ENCODE results near the gene NPAS3.

- TF ChIP-seq, protein P1, sequence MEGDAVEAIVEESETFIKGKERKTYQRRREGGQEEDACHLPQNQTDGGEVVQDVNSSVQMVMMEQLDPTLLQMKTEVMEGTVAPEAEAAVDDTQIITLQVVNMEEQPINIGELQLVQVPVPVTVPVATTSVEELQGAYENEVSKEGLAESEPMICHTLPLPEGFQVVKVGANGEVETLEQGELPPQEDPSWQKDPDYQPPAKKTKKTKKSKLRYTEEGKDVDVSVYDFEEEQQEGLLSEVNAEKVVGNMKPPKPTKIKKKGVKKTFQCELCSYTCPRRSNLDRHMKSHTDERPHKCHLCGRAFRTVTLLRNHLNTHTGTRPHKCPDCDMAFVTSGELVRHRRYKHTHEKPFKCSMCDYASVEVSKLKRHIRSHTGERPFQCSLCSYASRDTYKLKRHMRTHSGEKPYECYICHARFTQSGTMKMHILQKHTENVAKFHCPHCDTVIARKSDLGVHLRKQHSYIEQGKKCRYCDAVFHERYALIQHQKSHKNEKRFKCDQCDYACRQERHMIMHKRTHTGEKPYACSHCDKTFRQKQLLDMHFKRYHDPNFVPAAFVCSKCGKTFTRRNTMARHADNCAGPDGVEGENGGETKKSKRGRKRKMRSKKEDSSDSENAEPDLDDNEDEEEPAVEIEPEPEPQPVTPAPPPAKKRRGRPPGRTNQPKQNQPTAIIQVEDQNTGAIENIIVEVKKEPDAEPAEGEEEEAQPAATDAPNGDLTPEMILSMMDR (IDR thresholded peaks at IDR 0.05; ENCODE audit: low read depth, low read length, missing input control), result no peak
- TF ChIP-seq EGR1 (IDR thresholded peaks at IDR 0.05; ENCODE audit: low read depth in 2 of 2) (no peak), RXRA (IDR thresholded peaks at IDR 0.05) (no peak), GABPA (IDR thresholded peaks at IDR 0.05 in 1 of 2, conservative IDR thresholded peaks at IDR 0.05 in 1 of 2) (no peak), NR2F2 (IDR thresholded peaks at IDR 0.05) (no peak), FOXA1 (IDR thresholded peaks at IDR 0.05) (no peak), JUND (IDR thresholded peaks at IDR 0.05) (no peak), REST (IDR thresholded peaks at IDR 0.05) (no peak), YY1 (IDR thresholded peaks at IDR 0.05) (no peak), RAD21 (IDR thresholded peaks at IDR 0.05) (no peak), SP1 (IDR thresholded peaks at IDR 0.05) (no peak), TAF1 (conservative IDR thresholded peaks at IDR 0.05) (no peak)
- TF ChIP-seq, protein P2, sequence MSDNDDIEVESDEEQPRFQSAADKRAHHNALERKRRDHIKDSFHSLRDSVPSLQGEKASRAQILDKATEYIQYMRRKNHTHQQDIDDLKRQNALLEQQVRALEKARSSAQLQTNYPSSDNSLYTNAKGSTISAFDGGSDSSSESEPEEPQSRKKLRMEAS (IDR thresholded peaks at IDR 0.05), result no peak
- TF ChIP-seq, protein P3, sequence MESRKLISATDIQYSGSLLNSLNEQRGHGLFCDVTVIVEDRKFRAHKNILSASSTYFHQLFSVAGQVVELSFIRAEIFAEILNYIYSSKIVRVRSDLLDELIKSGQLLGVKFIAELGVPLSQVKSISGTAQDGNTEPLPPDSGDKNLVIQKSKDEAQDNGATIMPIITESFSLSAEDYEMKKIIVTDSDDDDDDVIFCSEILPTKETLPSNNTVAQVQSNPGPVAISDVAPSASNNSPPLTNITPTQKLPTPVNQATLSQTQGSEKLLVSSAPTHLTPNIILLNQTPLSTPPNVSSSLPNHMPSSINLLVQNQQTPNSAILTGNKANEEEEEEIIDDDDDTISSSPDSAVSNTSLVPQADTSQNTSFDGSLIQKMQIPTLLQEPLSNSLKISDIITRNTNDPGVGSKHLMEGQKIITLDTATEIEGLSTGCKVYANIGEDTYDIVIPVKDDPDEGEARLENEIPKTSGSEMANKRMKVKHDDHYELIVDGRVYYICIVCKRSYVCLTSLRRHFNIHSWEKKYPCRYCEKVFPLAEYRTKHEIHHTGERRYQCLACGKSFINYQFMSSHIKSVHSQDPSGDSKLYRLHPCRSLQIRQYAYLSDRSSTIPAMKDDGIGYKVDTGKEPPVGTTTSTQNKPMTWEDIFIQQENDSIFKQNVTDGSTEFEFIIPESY (IDR thresholded peaks at IDR 0.05), result no peak
Observed at GRCh38 chr14:33646692-33647260, 708.1 kb downstream of the NPAS3 start.

All from liver (tissue), 3 donors.